HG03066 (cell line): ENCODE measurements around the gene FKBP9.
"Not testable (repeated sequence)": the region's sequence is repeated elsewhere in the genome, so short reads cannot be mapped to it uniquely, and the experiment has no call there.

ENCODE experiments used
- ATAC-seq: cut with Tn5 transposase; IDR thresholded peaks from one replicate; pipeline ENCODE4 v1.9.1; 2021; ENCODE audit warnings: low read depth; ENCODE audit not compliant: unreplicated experiment

Gene FKBP9

GRCh38 chr7:32947420-32947983 lies 9.7 kb upstream of the FKBP9 start:
- ATAC-seq: no peak

DNA sequence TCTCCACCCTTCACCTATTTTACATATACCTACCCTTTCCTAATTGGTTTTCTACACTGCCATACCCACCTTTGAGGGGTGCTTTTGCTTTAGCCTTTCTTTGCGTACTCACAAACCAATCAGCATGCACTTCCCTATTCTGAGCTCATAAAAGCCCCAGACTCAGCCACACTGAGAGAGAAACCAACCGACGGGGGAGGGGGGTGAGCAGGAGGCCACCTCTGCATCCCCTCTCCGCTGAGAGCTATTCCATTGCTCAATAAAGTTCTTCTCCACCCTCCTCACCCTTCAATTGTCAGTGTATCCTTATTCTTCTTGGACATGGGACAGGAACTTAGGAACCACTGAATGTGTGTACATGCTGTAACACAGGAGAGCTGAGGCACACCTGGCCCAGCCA lies 9.0 kb upstream of the FKBP9 start:
- ATAC-seq: no peak

DNA sequence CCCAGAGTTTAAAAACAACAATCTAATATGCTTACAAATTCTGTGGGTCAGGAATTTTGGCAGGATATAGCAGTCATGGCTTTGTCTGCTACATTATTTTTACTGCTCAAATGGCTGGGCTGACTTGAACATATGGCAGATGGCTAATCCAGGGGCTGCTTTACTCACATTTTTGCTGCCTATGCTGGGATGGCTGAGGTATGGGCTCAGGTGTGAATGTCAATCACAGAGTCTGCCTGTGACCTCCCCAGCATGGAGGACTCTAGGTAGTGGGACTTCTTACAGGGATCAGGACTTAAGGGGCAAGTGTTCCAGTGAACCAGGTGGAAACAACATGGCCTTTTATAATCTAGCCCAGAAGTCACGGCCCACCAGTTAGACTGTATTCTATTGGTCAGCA lies 4.4 kb upstream of the FKBP9 start:
- ATAC-seq: no peak

DNA sequence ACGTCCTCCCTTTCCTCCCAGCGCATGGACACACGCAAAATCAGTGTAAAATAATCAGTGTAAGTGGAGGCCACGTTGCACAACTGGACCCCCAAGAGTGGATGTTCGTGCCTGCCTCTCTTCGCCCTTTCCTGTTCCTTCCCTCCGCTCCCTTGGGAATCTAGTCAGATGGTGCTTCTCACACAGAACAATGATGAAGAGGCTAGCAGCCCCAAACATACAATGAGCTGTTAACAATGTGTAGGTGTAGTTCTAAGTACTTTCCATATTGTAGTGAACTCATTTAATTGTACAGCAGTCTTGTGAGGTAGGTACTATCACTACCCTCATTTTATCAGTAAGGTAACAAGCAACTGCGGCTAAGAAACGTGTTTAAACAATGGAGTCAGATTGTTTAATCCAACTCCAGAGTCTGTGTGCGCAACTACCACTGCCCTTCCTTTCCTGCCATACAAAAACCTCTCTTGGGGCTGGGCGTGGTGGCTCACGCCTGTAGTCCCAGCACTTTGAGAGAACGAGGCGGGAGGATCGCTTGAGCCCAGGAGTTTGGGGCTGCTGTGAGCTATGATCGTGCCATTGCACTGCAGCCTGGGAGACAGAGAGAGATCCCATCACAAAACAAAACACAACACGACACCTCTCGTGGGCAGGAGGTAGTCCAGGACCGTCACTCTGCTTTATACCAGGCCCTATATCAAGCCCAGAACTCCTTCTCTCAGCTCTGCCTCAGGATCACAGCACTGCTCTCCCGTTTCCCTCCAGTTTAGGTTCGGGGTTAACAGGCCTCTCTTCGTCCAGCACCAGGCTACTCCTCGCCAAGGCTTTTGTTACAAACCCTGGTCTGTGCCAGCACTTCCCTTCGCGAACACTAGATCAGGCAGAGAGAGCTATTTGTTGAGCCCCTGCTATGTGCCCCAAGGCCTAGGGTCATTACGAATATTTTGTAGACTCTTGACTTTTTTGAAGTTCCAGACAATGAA lies 1.1 kb downstream of the FKBP9 start:
- no peak for ATAC-seq

DNA sequence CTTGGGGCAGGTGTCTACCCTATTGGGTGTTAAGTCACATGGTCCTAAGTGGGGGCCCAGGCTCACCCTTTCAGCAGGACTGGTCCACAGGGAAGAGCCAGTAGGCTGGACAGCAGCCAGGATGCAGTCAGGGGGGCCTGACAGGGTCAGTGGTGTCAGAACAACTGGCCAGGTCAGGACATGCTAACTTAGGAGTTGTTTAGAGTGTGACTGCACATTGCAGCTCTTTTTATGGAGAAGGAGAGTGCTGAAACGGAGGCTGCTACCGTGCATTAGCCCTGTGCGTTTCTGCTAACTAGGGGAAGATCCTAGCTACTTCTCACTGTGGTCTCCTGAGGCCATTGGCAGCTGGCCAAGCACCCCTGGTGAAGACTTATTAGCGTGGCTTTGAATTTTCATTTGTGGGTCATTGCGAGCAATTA lies 6.7 kb downstream of the FKBP9 start:
- not testable (repeated sequence) for ATAC-seq

DNA sequence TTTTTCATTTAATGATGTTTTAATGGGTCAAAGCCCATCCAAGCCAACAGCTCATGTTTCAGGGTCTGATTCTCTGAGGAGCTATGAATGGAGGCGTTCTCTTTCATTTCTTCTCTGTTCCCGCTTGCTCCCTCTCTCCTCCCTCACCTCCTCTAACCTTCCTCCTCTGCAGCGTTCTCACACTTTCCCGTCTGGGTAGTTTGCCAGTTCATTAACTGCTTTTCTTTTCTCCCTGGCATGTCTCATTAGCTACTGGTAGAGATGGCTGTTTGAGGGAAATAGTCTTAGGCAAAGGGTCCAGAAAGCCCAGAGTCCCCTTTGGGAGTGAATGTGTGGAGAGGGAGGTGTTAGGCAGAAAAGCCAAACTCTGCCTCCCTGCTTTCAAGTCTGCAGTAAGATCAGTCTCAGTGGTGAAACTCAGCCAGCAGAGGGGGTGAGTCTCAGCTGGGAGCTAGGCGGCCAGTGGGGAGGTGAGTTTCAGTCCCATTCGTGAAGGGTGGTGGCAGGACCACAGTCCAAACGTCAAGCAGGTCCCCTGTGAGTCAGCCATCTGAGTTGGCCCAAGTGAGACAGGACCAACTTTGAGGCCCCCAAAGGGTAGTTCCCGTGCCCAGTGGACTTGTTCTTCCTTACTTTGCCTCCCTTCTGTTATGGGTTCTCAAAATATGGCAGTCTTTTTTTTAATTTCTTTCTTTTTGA lies 7.4 kb downstream of the FKBP9 start:
- peak; percentile 96 for ATAC-seq

DNA sequence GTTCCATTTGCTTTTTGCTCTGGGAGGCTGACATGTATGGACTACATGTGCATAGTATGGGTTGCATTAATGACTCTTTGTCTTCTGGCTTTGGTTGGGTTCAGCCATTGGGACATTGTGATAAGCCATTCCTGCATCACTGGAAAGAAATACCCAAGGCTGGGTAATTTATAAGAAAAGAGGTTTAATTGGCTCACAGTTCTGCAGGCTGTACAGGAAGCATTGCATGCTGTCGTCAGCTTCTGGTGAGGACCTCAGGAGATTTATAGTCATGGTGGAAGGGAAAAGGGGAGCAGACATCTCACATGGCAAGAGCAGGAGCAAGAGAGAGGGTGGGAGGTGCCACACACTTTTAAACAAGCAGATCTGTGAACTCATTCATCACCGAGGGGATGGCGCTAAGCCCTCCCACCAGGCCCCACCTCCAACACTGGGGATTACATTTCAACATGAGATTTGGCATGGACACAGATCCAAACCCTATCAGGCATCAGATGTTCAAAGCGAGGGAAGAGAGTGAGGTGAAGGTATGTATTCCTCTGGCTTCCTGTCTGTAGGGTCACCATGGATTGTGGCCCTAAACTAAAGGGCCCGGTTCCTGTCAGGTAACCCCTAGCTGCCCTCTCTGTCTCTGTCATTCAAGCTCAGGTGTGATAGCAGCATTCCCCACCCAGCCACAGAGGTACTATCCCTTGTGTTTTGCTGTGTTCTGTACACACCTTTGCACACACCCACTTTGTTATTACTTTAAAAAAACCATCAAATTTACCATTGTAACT lies 9.4 kb downstream of the FKBP9 start:
- not testable (repeated sequence) for ATAC-seq

DNA sequence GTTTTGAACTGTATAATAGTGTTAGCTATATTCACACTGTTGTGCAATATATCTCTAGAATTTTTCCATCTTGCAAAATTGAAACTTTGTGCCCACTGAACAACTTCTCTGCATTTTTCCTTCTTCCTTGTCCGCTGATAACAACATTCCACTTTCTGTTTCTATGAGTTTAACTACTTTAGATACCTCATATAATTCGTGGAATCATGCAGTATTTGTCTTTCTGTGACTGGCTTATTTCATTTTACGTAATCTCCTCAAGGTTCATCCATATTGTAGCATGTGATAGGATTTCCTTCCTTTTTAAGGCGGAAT lies 10.0 kb downstream of the FKBP9 start:
- ATAC-seq: not testable (repeated sequence)

GRCh38 chr7:32971967-32972366 lies 14.7 kb downstream of the FKBP9 start:
- not testable (repeated sequence) for ATAC-seq

- not testable (repeated sequence) for ATAC-seq
These were observed 19.9 kb downstream of the FKBP9 start for GRCh38 chr7:32977159-32977558.

DNA sequence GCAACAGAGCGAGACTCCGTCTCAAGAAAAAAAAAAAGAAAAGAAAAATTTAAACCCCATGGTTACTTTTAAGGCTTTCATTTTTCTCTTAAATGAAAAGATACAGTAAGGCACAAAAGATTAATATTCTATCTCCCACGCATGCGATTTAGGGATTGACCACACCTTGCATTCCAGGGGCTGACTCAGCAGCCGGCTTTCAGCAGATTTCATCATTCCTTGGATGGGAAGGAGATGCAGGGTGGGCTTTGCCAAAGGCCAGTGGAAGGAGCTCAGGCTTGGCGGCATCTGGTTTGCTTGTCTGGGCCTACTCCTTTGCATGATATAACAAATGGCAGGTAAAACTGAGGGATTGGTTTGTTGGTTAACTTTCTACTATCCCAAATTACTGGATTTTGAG lies 22.0 kb downstream of the FKBP9 start:
- ATAC-seq: not testable (repeated sequence)

GRCh38 chr7:32979902-32980301 lies 22.7 kb downstream of the FKBP9 start:
- ATAC-seq: not testable (repeated sequence)

GRCh38 chr7:32988148-32988547 lies 30.9 kb downstream of the FKBP9 start:
- ATAC-seq: peak; percentile 77

DNA sequence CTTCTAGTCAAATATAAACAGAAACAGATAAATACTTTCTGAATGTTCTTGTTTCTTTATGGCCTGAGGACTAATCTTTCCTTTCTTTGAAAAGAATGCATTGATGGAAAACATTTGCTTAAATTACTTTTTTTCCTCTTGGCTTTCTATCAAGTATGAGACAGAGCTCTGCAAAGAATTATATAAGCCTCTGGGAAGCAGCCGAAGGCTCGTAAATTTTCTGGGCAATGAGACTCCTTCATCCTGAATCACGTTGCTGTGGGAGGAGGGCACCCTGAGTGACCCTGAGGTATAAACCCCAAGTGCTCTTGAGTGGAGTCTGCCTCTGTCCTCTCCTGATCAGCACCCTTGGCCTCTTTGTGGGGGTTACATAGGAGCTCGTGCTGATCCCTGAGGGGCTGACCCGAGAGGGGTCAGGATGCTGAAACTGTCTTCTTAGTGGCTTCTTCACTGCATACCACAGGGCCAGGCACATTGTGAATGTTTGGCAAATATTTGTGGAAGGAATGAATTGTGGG lies 33.9 kb downstream of the FKBP9 start:
- not testable (repeated sequence) for ATAC-seq

GRCh38 chr7:32991975-32992700 lies 34.9 kb downstream of the FKBP9 start:
- not testable (repeated sequence) for ATAC-seq

- ATAC-seq: not testable (repeated sequence)
These were observed 35.5 kb downstream of the FKBP9 start for GRCh38 chr7:32992750-32993149.

DNA sequence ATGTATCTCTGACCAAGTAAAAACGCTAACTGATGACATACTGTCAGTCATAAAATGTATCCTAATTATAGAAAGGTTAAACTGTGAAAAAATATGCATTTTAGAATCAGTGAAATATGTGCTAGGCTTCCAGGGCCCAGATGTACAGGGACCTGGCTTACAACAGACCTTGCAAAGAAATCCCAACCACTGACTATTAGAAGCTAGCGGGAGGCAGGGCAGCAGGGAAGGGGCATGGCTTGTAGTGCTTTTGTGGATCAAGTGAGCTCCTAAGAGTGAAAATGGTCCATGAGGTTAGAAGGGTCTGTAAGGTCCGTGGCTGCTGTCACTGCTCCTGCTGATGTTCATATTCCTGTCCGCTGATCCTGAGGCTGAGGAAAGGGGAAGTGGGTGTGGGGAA lies 40.7 kb downstream of the FKBP9 start:
- ATAC-seq: not testable (repeated sequence)

GRCh38 chr7:32998361-32999171 lies 41.3 kb downstream of the FKBP9 start:
- ATAC-seq: peak; percentile 53

- not testable (repeated sequence) for ATAC-seq
These were observed 42.1 kb downstream of the FKBP9 start for GRCh38 chr7:32999380-32999779.
